Ammon's horn (tissue), 1 donor: ENCODE data around the gene PRAMEF9.
"Not testable (repeated sequence)": the region's sequence is repeated elsewhere in the genome, so short reads cannot be mapped to it uniquely, and the experiment has no call there.

ENCODE experiments used
- DNase-seq: peaks from one replicate; pipeline ENCODE4 v3.0.0-alpha.2; 2016; ENCODE audit warnings: low spot score

PRAMEF9 gene

GRCh38 chr1:13171548-13171947 lies at the start of gene PRAMEF9:
Gene PRAMEF9 (plus strand): TSS chr1:13171848. CDS start chr1:13175281, 3,433 bp downstream.
- DNase-seq: not testable (repeated sequence)

- not testable (repeated sequence) for DNase-seq
Measured at GRCh38 chr1:13155909-13156308, 15.7 kb upstream of the PRAMEF9 start, which contains the start of gene PRAMEF26. Gene PRAMEF26 (minus strand): TSS chr1:13156009. CDS start chr1:13153095, 2,914 bp downstream.

GRCh38 chr1:13165531-13165930 lies 6.1 kb upstream of the PRAMEF9 start, which contains the start of gene HNRNPCL4:
Gene HNRNPCL4 (minus strand): TSS chr1:13165631. CDS start chr1:13165467, 164 bp downstream.
- not testable (repeated sequence) for DNase-seq

- DNase-seq: not testable (repeated sequence)
Measured at GRCh38 chr1:13201309-13201708, 29.7 kb downstream of the PRAMEF9 start, which contains the start of gene PRAMEF13. Gene PRAMEF13 (minus strand): TSS chr1:13201409. CDS start chr1:13199589, 1,820 bp downstream.

- DNase-seq: not testable (repeated sequence)
Measured at GRCh38 chr1:13208712-13209111, 37.1 kb downstream of the PRAMEF9 start.

GRCh38 chr1:13216619-13217018 lies 45.0 kb downstream of the PRAMEF9 start:
- not testable (repeated sequence) for DNase-seq

- not testable (repeated sequence) for DNase-seq
Measured at GRCh38 chr1:13219203-13219602, 47.6 kb downstream of the PRAMEF9 start.

- DNase-seq: not testable (repeated sequence)
Measured at GRCh38 chr1:13222788-13223187, 51.1 kb downstream of the PRAMEF9 start.

GRCh38 chr1:13224480-13225060 lies 52.9 kb downstream of the PRAMEF9 start:
- no peak for DNase-seq

- not testable (repeated sequence) for DNase-seq
Measured at GRCh38 chr1:13225675-13226204, 54.1 kb downstream of the PRAMEF9 start, which contains the start of gene PRAMEF18. Gene PRAMEF18 (minus strand): TSS chr1:13226154. CDS start chr1:13226106, 48 bp downstream.

GRCh38 chr1:13227271-13228055 lies 55.8 kb downstream of the PRAMEF9 start:
- DNase-seq: not testable (repeated sequence)

- DNase-seq: no peak
Measured at GRCh38 chr1:13228343-13228781, 56.7 kb downstream of the PRAMEF9 start.
